AG08396 (cell line): ENCODE measurements around the gene UBE2F.

ENCODE experiments used
- DNase-seq: peaks from one replicate; pipeline ENCODE4 v3.0.0; 2012; ENCODE audit warnings: low spot score, mixed read lengths

The UBE2F gene

DNA sequence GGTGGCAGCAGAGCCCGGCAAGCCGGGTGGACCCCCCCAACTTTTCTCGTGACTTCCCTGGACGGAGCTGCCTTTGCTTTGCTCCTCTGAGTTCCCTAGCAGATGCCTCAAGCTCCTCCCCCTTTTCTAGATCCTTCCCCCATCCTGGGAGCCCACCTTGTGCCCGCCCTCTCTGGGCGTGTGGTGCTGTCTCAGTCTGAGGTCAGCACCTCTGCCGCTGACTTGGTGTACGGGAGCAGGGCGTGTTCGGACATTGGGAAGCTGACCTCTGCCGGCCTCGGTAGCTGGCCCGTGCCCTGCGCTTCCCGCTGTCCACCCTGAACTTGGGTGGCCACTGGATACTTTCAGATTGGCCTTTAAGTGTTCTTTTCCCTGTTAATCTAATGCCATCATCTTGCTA is 113.7 kb downstream of the UBE2F start:
- DNase-seq: no peak

DNA sequence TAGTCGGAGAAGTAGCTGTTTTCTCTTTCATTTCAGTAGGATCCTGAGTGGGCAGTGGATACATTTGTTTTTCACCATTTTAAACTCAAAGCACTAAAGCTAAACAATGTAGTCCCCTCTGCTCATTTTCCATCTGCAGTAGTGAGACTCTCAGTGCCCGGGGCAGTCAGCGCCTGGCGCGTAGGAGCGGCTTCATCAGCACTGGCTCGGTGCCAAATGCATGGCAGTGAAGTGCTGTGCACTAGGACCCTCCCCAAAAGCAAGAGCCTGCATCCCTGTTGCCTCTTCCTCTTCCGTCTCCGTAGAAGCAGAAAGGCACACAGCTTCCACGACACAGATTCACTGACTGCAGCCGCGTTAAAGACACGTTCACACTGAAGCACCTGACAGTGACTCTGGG is 114.3 kb downstream of the UBE2F start:
- DNase-seq: no peak

GRCh38 chr2:238081561-238081960 is 114.7 kb downstream of the UBE2F start:
- no peak for DNase-seq

- no peak for DNase-seq
These were observed 115.3 kb downstream of the UBE2F start for GRCh38 chr2:238082151-238082550.

DNA sequence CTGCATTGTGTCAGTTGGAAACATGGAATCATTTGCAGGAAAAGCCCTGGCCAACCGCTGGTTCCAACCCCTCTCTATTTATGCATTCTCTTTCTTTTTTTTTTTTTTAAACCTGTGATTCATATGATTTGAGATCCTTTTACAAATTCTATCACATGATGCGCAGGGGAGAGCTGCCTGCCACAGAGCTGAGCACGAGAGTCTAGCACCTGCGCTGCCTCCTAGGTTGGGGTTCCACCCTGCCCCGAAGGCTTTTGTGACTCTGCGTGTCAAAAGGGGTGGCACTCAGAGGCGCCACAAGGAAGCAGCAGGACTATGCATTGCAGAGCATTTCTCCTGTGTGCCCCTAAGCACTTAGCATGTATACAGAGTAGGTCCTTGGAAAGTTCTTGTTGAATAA is 116.0 kb downstream of the UBE2F start:
- no peak for DNase-seq

DNA sequence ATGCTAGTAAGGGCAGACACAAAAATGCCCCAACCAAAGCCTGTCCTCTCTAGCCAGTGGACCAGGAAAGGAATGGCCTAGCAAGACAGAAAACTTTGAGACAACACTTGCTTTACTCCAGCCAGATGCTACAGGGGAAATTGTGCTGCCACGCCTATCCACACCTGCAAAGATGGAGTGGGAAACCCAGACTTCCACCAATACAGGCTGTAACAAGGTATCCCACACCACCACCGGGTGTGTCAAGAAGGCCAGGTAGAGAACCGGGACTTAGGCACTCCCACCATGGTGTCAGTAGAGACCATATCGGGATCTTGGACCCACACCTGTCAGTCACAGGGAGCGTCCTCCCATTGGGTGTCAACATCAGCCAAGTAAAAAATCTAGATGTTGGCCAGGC is 117.1 kb downstream of the UBE2F start:
- DNase-seq: no peak

GRCh38 chr2:238084761-238085160 is 117.9 kb downstream of the UBE2F start:
- no peak for DNase-seq

- no peak for DNase-seq
These were observed 119.1 kb downstream of the UBE2F start for GRCh38 chr2:238085899-238086298.

- no peak for DNase-seq
These were observed 120.4 kb downstream of the UBE2F start for GRCh38 chr2:238087211-238087610.

- no peak for DNase-seq
These were observed 124.1 kb downstream of the UBE2F start for GRCh38 chr2:238090887-238091286.

- no peak for DNase-seq
These were observed 124.7 kb downstream of the UBE2F start for GRCh38 chr2:238091436-238092060.
